Upper lobe of left lung (tissue), 4 donors: Measurements from ENCODE around the gene ADK.

Source experiments
- CTCF ChIP-seq, 6 experiments: fragments of 450-650 bp in 4 of 6; fragments of 200-600 bp in 2 of 6; sonication (generic) in 2 of 6; IDR thresholded peaks; one replicate each; pipeline ENCODE4 v1.5.1; 2016 to 2019; ENCODE audit warnings: antibody characterized with exemption in 6 of 6
- EP300 ChIP-seq, 4 donors: sonication (generic); formaldehyde crosslinking; IDR thresholded peaks; one replicate each; pipeline ENCODE4 v1.5.1; 2017; ENCODE audit warnings: antibody characterized with exemption in 4 of 4, control low read depth in 2 of 4
- POLR2AphosphoS5 ChIP-seq, 2 donors: sonication (generic); formaldehyde crosslinking; IDR thresholded peaks; one replicate each; pipeline ENCODE4 v1.5.1; 2017; ENCODE audit warnings: antibody characterized with exemption in 2 of 2

GRCh38 chr10:74167443-74167842 lies 16.4 kb downstream of the ADK start:
- TF ChIP-seq EP300 (IDR thresholded peaks at IDR 0.05) (no peak), CTCF (IDR thresholded peaks at IDR 0.05) (no peak), POLR2AphosphoS5 (IDR thresholded peaks at IDR 0.05) (no peak)
